Right atrium auricular region (tissue), 2 donors: ENCODE results near the gene FGF23. TPM values are rescaled to one million over a fixed set of nuclear protein-coding genes. Genes with fewer than 3 reads are reported as not detected.

ENCODE experiments used
- DNase-seq: peaks from one replicate; pipeline ENCODE4 v3.0.0-alpha.2; 2019; ENCODE audit warnings: low spot score
- H3K27ac ChIP-seq, 2 donors: fragments of 200-600 bp; sonication (generic); 1 replicate in 1 of 2; 2 replicates in 1 of 2; pipeline ENCODE4 v1.5.1; 2016 to 2019
- H3K27me3 ChIP-seq, 2 donors: fragments of 200-600 bp; sonication (generic); one replicate each; pipeline versions ENCODE4 v1.5.1 to v1.6.0; 2017 to 2019
- H3K36me3 ChIP-seq: fragments of 200-600 bp; sonication (generic); one replicate; pipeline ENCODE4 v1.5.1; 2016
- H3K4me1 ChIP-seq, 2 donors: fragments of 200-600 bp; sonication (generic); one replicate each; pipeline versions ENCODE4 v1.5.1 to v1.6.0; 2017 to 2019
- H3K4me3 ChIP-seq, 2 donors: fragments of 200-600 bp; sonication (generic); 1 replicate in 1 of 2; 2 replicates in 1 of 2; pipeline ENCODE4 v1.5.1; 2017 to 2019; ENCODE audit warnings: mild to moderate bottlenecking in 1 of 2, moderate library complexity in 1 of 2
- H3K9me3 ChIP-seq, 2 donors: fragments of 200-600 bp; sonication (generic); one replicate each; pipeline ENCODE4 v1.5.1; 2019
- total RNA-seq, 2 donors: library from RNA; depleted of rRNA; stranded (reverse); fragments of >200 nt; gene quantifications; one replicate each; pipeline ENCODE4 v1.1.0, GENCODE V29; 2016
- TF ChIP-seq, protein P1 (sequence below), 2 donors: fragments of 200-600 bp; sonication (generic); IDR thresholded peaks; one replicate each; pipeline ENCODE4 v1.5.1; 2019; ENCODE audit warnings: antibody characterized with exemption in 2 of 2

Gene FGF23
- total RNA-seq, 2 donors from 2014 or later: 0.08 TPM; not detected in 1

- Histone ChIP-seq H3K36me3 (no peaks in the 10 kb centered on the region), H3K4me3 (no peak overlapping the region), H3K27me3 (no peaks in the 10 kb centered on the region), H3K9me3 (no peaks in the 10 kb centered on the region), H3K4me1 (peaks cover 0 to 8% of the 10 kb centered on the region in 2 donors), H3K27ac (no peak overlapping the region)
- DNase-seq: no peak
- TF ChIP-seq, protein P1, sequence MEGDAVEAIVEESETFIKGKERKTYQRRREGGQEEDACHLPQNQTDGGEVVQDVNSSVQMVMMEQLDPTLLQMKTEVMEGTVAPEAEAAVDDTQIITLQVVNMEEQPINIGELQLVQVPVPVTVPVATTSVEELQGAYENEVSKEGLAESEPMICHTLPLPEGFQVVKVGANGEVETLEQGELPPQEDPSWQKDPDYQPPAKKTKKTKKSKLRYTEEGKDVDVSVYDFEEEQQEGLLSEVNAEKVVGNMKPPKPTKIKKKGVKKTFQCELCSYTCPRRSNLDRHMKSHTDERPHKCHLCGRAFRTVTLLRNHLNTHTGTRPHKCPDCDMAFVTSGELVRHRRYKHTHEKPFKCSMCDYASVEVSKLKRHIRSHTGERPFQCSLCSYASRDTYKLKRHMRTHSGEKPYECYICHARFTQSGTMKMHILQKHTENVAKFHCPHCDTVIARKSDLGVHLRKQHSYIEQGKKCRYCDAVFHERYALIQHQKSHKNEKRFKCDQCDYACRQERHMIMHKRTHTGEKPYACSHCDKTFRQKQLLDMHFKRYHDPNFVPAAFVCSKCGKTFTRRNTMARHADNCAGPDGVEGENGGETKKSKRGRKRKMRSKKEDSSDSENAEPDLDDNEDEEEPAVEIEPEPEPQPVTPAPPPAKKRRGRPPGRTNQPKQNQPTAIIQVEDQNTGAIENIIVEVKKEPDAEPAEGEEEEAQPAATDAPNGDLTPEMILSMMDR (IDR thresholded peaks at IDR 0.05): no peak
Measured at GRCh38 chr12:4393211-4393610, 13.7 kb upstream of the FGF23 start.

DNA sequence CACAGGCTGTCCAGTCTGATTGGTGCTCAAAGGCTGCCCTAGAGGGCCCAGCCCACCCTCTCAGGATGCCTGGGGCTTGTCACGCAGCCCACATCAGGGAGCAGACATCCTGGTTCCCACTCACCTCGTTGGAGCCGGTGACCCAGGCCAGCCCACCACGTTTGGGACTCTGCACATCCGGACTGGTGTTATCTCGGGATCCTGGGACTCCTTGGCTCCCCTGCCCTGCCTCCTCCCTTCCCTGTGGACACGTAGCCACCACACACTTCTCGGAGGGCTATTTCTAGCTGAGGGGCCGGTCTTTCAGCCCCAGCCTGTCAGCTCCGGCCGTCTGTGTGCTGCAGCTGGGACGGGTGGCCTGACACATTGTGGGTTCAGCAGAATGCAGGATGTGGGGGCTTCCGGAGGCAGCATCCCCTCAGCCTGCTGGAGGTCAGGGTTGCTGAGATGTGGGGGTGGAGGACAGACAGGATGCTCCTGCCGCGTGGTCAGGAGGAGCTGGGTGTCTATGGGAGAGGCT, 12.8 kb upstream of the FGF23 start:
- Histone ChIP-seq H3K27ac (no peak overlapping the region), H3K36me3 (no peaks in the 10 kb centered on the region), H3K9me3 (no peaks in the 10 kb centered on the region), H3K4me1 (peaks cover 0 to 8% of the 10 kb centered on the region in 2 donors), H3K27me3 (no peaks in the 10 kb centered on the region), H3K4me3 (no peak overlapping the region)
- DNase-seq: no peak
- TF ChIP-seq, protein P1 (IDR thresholded peaks at IDR 0.05): no peak

DNA sequence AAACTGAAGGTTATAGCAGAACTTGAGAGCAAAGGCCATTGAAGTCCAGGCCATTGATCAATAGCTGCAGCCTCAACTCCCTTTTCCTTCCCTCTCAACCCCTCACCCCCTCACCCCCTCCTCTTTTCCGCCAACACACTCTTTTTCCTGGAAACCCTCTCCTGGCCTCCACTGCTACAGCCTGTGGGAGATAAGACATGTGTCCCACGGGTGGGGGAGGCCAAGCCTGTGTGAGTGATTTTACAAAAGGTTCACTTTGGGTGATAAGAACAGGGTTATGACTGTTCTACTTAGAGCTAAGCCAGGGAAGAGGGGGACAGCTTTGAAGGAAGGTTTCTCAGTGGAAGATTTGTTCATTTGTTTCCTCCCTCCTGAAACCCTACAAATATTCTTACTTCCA, 9.2 kb upstream of the FGF23 start:
- TF ChIP-seq, protein P1 (IDR thresholded peaks at IDR 0.05): no peak
- H3K4me3 ChIP-seq: no peak overlapping the region
- peaks cover 0 to 8% of the 10 kb centered on the region in 2 donors for H3K4me1 ChIP-seq
- no peaks in the 10 kb centered on the region for H3K27me3 ChIP-seq
- H3K27ac ChIP-seq: no peak overlapping the region
- no peak for DNase-seq
- no peaks in the 10 kb centered on the region for H3K9me3 ChIP-seq
- no peaks in the 10 kb centered on the region for H3K36me3 ChIP-seq

DNA sequence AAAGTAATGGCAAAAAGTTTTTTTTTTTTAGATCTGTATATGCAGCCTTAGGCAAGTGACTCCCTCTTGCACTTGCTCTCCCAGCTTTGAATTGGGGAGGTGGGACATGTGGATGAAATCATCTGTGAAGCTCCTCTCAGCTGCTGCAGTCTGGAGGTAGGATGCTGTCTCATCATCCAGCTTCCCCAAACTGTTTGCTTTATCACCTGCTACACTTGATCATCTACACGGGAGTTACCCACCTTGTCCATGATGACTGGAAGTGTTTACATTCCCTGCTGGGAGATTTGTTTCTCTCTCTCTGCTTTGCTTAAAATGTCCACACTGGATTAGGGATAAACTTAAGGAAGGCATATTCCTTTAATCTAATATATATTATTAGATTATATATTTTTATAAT, 8.5 kb upstream of the FGF23 start:
- H3K27me3 ChIP-seq: no peaks in the 10 kb centered on the region

DNA sequence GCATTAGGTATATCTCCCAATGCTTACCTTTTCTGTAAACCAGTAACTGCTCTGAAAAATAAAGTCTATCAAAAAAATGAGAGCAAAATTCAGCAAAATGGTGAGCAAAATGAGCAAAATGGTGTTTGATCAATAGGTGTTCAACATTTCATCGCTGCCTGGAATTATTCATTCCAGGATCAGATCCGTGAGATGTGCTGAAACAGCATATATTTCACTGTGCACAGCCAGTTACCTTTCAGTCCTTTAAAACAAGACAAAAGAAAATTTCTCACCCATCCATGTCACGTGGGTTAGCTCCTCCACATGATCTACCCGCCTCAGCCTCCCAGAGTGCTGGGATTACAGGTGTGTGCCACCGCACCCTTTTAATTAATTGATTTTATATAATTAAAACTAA, 8.1 kb upstream of the FGF23 start:
- H3K9me3 ChIP-seq: no peaks in the 10 kb centered on the region
- no peak overlapping the region for H3K4me3 ChIP-seq
- no peak for DNase-seq
- peaks cover 0 to 5% of the 10 kb centered on the region in 2 donors for H3K4me1 ChIP-seq
- no peak overlapping the region for H3K27ac ChIP-seq
- H3K27me3 ChIP-seq: no peaks in the 10 kb centered on the region
- H3K36me3 ChIP-seq: no peaks in the 10 kb centered on the region
- TF ChIP-seq, protein P1 (IDR thresholded peaks at IDR 0.05): no peak

More for the DNA sequence above, 8.5 kb upstream of the FGF23 start:
- no peak for DNase-seq
- Histone ChIP-seq H3K4me3 (no peak overlapping the region), H3K36me3 (no peaks in the 10 kb centered on the region), H3K27ac (no peak overlapping the region), H3K4me1 (peaks cover 0 to 8% of the 10 kb centered on the region in 2 donors), H3K9me3 (no peaks in the 10 kb centered on the region)
- TF ChIP-seq, protein P1 (IDR thresholded peaks at IDR 0.05): no peak

- Histone ChIP-seq H3K27ac (no peak overlapping the region), H3K36me3 (no peaks in the 10 kb centered on the region), H3K4me3 (no peak overlapping the region), H3K4me1 (no peaks in the 10 kb centered on the region), H3K9me3 (no peaks in the 10 kb centered on the region), H3K27me3 (no peaks in the 10 kb centered on the region)
- TF ChIP-seq, protein P1 (IDR thresholded peaks at IDR 0.05): no peak
- DNase-seq: no peak
Measured at GRCh38 chr12:4386801-4387200, 7.3 kb upstream of the FGF23 start.
